Natural killer cell (primary cell): ENCODE data around the gene MT1A. TPM values are rescaled to one million over a fixed set of nuclear protein-coding genes. Genes with fewer than 3 reads are reported as not detected.

ENCODE experiments used
- ATAC-seq, 3 donors: fragments of 150-1000 bp in 2 of 3; fragments of 200-7000 bp in 1 of 3; cut with Tn5 transposase; 1 replicate in 1 of 3; 2 replicates in 2 of 3; pipeline ENCODE4 v1.10.0; 2021; ENCODE audit warnings: mild to moderate bottlenecking in 2 of 3, moderate library complexity in 2 of 3
- DNase-seq, 2 donors: peaks; one replicate each; pipeline versions ENCODE4 v3.0.0 to v3.0.0-alpha.2; 2013 to 2021; ENCODE audit warnings: mixed read lengths in 1 of 2
- H3K27ac ChIP-seq: one replicate; pipeline ENCODE4 v1.5.1; 2013; ENCODE audit warnings: mild to moderate bottlenecking, low read length
- H3K27me3 ChIP-seq: one replicate; pipeline ENCODE4 v1.6.1; 2013; ENCODE audit warnings: low read length; ENCODE audit not compliant: control insufficient read depth, insufficient read depth
- H3K36me3 ChIP-seq: one replicate; pipeline ENCODE4 v1.6.1; 2013; ENCODE audit warnings: low read length; ENCODE audit not compliant: control insufficient read depth, insufficient read depth
- H3K4me1 ChIP-seq: one replicate; pipeline ENCODE4 v1.6.1; 2013; ENCODE audit warnings: low read length; ENCODE audit not compliant: control insufficient read depth, insufficient read depth
- H3K4me3 ChIP-seq: one replicate; pipeline ENCODE4 v1.5.1; 2013; ENCODE audit warnings: low read length
- H3K9me3 ChIP-seq: one replicate; pipeline ENCODE4 v1.6.1; 2013; ENCODE audit warnings: low read length; ENCODE audit not compliant: control insufficient read depth, insufficient read depth
- H3K27ac Mint-ChIP-seq, 2 donors: one replicate each; pipeline ENCODE4 v1.8.0; 2022; ENCODE audit warnings: mild to moderate bottlenecking in 2 of 2, mixed read lengths in 2 of 2, moderate library complexity in 1 of 2
- H3K27me3 Mint-ChIP-seq, 2 donors: one replicate each; pipeline ENCODE4 v1.8.0; 2022; ENCODE audit warnings: low read depth in 2 of 2, mixed read lengths in 2 of 2
- H3K36me3 Mint-ChIP-seq: one replicate; pipeline ENCODE4 v1.8.0; 2022; ENCODE audit warnings: mixed read lengths
- H3K4me1 Mint-ChIP-seq, 2 donors: one replicate each; pipeline ENCODE4 v1.8.0; 2022; ENCODE audit warnings: mixed read lengths in 2 of 2
- H3K4me3 Mint-ChIP-seq: one replicate; pipeline ENCODE4 v1.8.0; 2022; ENCODE audit warnings: mild to moderate bottlenecking, moderate library complexity, mixed read lengths
- H3K9me3 Mint-ChIP-seq, 2 donors: one replicate each; pipeline ENCODE4 v1.8.0; 2022; ENCODE audit warnings: mixed read lengths in 2 of 2
- WGBS: methylation state at CpG from one replicate; pipeline ENCODE4 v1.1.7; 2013; ENCODE audit warnings: missing lambda C conversion rate; ENCODE audit not compliant: insufficient coverage; 5-methylcytosine and 5-hydroxymethylcytosine counted together
- intact Hi-C: fragments of 100-400 bp; cut with micrococcal nuclease; formaldehyde crosslinking; loops from one replicate; pipeline ENCODE4 v1.14.2; 2022
- total RNA-seq, 4 donors: library from RNA; stranded (reverse); fragments of 120-200 nt in 1 of 4; gene quantifications; one replicate each; pipeline versions ENCODE4 v1.2.3 to v1.2.4, GENCODE V29; 2013 to 2022
- TF ChIP-seq, protein P1 (sequence below): fragments of 200-600 bp; IDR thresholded peaks from one replicate; pipeline ENCODE4 v1.8.0; 2022; ENCODE audit warnings: antibody characterized with exemption

The MT1A gene
- total RNA-seq, 3 donors from 2014 or later (not counting 1 experiment from before 2014, with no cell fraction given): not detected

DNA sequence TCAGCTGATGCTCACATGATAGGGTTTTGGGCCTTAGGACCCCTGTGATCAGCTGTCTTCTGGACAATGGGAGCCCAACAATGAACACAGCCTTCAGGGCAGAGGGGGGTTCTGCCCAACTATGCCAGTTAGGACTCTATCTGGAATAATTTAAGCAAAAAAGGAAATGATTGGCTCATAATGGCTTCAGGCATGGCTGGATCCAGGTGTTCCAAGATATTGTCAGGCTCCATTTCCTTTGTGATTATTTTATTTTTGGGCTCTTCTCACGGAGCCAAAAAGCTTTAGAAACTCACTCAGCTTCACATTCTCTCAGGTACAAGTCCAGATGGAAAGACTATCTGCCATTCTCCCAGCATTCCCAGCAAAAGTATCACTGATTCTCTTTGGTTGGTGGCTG lies 33.0 kb upstream of the MT1A start:
- TF ChIP-seq, protein P1, sequence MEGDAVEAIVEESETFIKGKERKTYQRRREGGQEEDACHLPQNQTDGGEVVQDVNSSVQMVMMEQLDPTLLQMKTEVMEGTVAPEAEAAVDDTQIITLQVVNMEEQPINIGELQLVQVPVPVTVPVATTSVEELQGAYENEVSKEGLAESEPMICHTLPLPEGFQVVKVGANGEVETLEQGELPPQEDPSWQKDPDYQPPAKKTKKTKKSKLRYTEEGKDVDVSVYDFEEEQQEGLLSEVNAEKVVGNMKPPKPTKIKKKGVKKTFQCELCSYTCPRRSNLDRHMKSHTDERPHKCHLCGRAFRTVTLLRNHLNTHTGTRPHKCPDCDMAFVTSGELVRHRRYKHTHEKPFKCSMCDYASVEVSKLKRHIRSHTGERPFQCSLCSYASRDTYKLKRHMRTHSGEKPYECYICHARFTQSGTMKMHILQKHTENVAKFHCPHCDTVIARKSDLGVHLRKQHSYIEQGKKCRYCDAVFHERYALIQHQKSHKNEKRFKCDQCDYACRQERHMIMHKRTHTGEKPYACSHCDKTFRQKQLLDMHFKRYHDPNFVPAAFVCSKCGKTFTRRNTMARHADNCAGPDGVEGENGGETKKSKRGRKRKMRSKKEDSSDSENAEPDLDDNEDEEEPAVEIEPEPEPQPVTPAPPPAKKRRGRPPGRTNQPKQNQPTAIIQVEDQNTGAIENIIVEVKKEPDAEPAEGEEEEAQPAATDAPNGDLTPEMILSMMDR: no peak
- H3K4me3 ChIP-seq: no peak overlapping the region
- no peaks in the 10 kb centered on the region for H3K9me3 Mint-ChIP-seq
- H3K27me3 ChIP-seq: no peaks in the 10 kb centered on the region
- H3K36me3 Mint-ChIP-seq: no peaks in the 10 kb centered on the region
- intact Hi-C loops: no loop called here
- no peak overlapping the region for H3K27ac ChIP-seq
- H3K9me3 ChIP-seq: no peaks in the 10 kb centered on the region
- no peaks in the 10 kb centered on the region for H3K36me3 ChIP-seq
- H3K4me1 Mint-ChIP-seq: peaks cover 39 to 43% of the 10 kb centered on the region in 2 donors
- peaks cover 9 to 12% of the 10 kb centered on the region in 2 donors for H3K27me3 Mint-ChIP-seq
- WGBS: 100% methylated on average over 1 of the region's 1 CpG
- peaks cover 37% of the 10 kb centered on the region for H3K4me1 ChIP-seq
- ATAC-seq: no peak
- DNase-seq: no peak
- H3K27ac Mint-ChIP-seq: peak overlapping the region; percentile 89 to 96
- no peak overlapping the region for H3K4me3 Mint-ChIP-seq

DNA sequence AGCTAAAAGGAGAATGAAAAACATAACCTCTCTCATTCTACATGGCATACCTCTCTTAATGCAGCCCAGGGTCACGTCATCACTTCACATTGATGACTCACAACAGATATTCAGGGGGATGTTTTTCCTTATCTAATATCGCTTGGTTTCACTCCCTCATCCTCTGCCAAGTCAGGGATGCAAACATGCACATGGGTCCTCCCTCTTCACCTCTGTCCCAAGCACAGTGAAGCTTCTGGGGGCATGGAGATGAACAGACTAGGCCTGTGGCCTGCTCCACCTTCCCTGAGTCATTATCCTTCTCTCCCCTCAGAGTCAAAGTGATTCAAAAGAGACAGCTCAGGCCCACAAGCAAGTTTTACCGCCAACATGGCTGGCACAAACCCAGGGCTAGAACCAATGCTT lies 32.4 kb upstream of the MT1A start:
- Histone ChIP-seq H3K4me1 (peaks cover 43% of the 10 kb centered on the region), H3K36me3 (no peaks in the 10 kb centered on the region), H3K4me3 (no peak overlapping the region), H3K9me3 (no peaks in the 10 kb centered on the region), H3K27ac (peak overlapping the region; percentile 65), H3K27me3 (no peaks in the 10 kb centered on the region)
- Mint-ChIP-seq H3K4me1 (peaks cover 45 to 47% of the 10 kb centered on the region in 2 donors), H3K36me3 (no peaks in the 10 kb centered on the region), H3K4me3 (no peak overlapping the region), H3K27me3 (peaks cover 3 to 8% of the 10 kb centered on the region in 2 donors), H3K27ac (peak overlapping the region; percentile 89 to 96), H3K9me3 (no peaks in the 10 kb centered on the region)
- ATAC-seq (no peak), DNase-seq (no peak)
- 94% methylated on average over 3 of the region's 3 CpGs for WGBS
- intact Hi-C loops: no loop called here
- TF ChIP-seq, protein P1: no peak

DNA sequence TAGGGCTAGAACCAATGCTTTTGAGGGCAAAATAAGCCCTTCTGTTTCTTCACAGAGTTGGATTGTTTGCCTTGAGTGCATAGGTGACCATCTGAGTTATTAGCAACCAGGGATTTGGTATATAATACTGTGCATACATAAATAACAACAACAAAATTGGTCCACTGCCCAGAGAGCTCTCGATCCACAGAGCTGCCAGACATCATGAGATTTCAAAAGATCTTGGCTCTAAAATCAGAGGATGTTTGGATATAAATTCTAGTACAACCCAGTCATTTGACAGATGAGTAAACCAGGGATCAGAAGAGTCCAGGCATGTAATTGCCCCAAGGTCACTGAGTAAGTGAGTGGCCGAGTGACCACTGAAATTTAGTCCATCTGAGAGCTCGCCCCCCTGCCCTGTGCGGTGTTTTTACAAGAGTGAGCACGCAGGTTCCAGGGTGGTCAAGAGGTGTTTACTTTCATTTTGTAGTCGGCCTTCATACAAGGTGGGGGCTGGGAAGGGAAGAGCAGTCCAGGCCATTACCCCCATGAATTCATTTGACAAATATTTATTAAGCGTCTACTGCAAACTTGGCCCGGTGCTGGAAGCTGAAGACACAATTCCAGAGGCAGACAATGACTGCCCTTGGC lies 31.9 kb upstream of the MT1A start:
- DNase-seq: no peak

More for the DNA sequence above, 31.9 kb upstream of the MT1A start:
- Mint-ChIP-seq H3K9me3 (no peaks in the 10 kb centered on the region), H3K4me1 (peaks cover 50 to 51% of the 10 kb centered on the region in 2 donors), H3K27me3 (peaks cover 0 to 3% of the 10 kb centered on the region in 2 donors), H3K27ac (peak overlapping the region; percentile 89 to 96), H3K4me3 (peak overlapping the region; percentile 59), H3K36me3 (no peaks in the 10 kb centered on the region)
- TF ChIP-seq, protein P1: no peak
- H3K27me3 ChIP-seq: no peaks in the 10 kb centered on the region
- peak overlapping the region; percentile 65 for H3K27ac ChIP-seq
- no peaks in the 10 kb centered on the region for H3K36me3 ChIP-seq
- intact Hi-C loops: no loop called here
- H3K9me3 ChIP-seq: no peaks in the 10 kb centered on the region
- no peak overlapping the region for H3K4me3 ChIP-seq
- no peak for ATAC-seq
- peaks cover 47% of the 10 kb centered on the region for H3K4me1 ChIP-seq
- WGBS: 74% methylated on average over 5 of the region's 8 CpGs
